Upper lobe of left lung (tissue), 4 donors: Measurements from ENCODE around the gene TMPRSS9.

Experiments used
- CTCF ChIP-seq, 6 experiments: fragments of 450-650 bp in 4 of 6; fragments of 200-600 bp in 2 of 6; sonication (generic) in 2 of 6; IDR thresholded peaks; one replicate each; pipeline ENCODE4 v1.5.1; 2016 to 2019; ENCODE audit warnings: antibody characterized with exemption in 6 of 6
- EP300 ChIP-seq, 4 donors: sonication (generic); formaldehyde crosslinking; IDR thresholded peaks; one replicate each; pipeline ENCODE4 v1.5.1; 2017; ENCODE audit warnings: antibody characterized with exemption in 4 of 4, control low read depth in 2 of 4
- POLR2A ChIP-seq, 4 donors: fragments of 450-650 bp; IDR thresholded peaks; one replicate each; pipeline ENCODE4 v1.5.1; 2016 to 2017; ENCODE audit warnings: antibody characterized with exemption in 4 of 4, mild to moderate bottlenecking in 2 of 4
- POLR2AphosphoS5 ChIP-seq, 2 donors: sonication (generic); formaldehyde crosslinking; IDR thresholded peaks; one replicate each; pipeline ENCODE4 v1.5.1; 2017; ENCODE audit warnings: antibody characterized with exemption in 2 of 2

DNA sequence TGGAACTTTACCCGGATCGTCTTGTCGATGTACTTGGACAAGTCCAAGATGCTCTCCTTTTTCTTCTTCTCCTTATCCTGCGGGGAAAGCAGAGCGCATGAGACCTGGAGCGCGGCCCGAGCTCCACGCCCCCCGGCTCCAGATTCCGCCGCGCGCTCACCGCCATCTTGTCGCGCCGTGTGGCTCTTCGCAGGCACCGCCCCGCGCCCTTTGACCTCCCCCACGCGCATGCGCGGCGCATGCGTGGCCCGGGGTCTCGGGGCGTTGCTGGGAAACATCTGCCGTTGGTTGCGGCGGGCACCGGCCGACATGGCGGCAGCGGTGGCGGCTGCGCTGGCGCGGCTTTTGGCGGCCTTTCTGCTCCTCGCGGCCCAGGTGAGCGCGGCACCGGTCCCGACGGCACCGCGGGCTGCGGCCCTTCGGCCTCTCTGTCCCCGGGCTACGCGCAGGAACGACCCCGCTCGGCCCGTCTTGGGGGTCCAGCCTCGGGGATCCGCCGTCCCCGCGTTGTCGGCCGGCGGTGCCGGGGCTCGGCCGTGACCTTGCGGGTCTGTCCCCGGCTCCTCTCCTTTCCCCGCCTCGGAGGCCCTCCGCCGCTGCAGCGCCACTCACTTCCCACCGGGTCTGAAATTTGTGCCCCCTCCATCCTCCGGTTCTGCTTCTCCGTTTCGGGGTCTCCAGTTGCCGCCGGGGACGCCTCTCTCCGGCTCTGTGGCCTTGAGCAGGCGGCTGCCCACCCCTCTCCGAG, 31.5 kb upstream of the TMPRSS9 start, which contains the start of the genes LSM7 and SPPL2B:
- peak in 2 of 6 experiments; percentile 5 to 48 for TF ChIP-seq CTCF (IDR thresholded peaks at IDR 0.05)
- TF ChIP-seq POLR2A (IDR thresholded peaks at IDR 0.05): peak in 2 of 4 donors; percentile 58 to 83
- TF ChIP-seq POLR2AphosphoS5 (IDR thresholded peaks at IDR 0.05): peak; percentile 88 to 92
- TF ChIP-seq EP300 (IDR thresholded peaks at IDR 0.05): no peak
